WTC11 (cell line): Measurements from ENCODE around the gene GABPB2. TPM values are rescaled to one million over a fixed set of nuclear protein-coding genes. Genes with fewer than 3 reads are reported as not detected.

Experiments
- ATAC-seq: fragments of 200-7000 bp; cut with Tn5 transposase; 2 replicates; pipeline ENCODE4 v1.10.0; 2021; ENCODE audit warnings: mild to moderate bottlenecking, moderate library complexity
- CTCF ChIA-PET: fragments of 300-600 bp; sonication (Branson Sonifier 250); formaldehyde crosslinking; loops from one replicate; lab custom pipeline; 2021; ENCODE audit warnings: antibody characterized with exemption; lab: Charles Lee
- POLR2A ChIA-PET: fragments of 350-600 bp; sonication (Branson Sonifier 250); formaldehyde crosslinking; loops from one replicate; lab custom pipeline; 2021; ENCODE audit warnings: antibody characterized with exemption; lab: Charles Lee
- DNase-seq: peaks from one replicate; pipeline ENCODE4 v3.0.0; 2021; ENCODE audit warnings: low spot score
- H3K27ac Mint-ChIP-seq: 2 replicates; pipeline ENCODE4 v1.8.0; 2021; ENCODE audit warnings: mixed read lengths
- H3K27me3 Mint-ChIP-seq: 2 replicates; pipeline ENCODE4 v1.8.0; 2021; ENCODE audit warnings: low read depth, mild to moderate bottlenecking, moderate library complexity, mixed read lengths
- H3K36me3 Mint-ChIP-seq: 2 replicates; pipeline ENCODE4 v1.8.0; 2021; ENCODE audit warnings: mixed read lengths
- H3K4me1 Mint-ChIP-seq: 2 replicates; pipeline ENCODE4 v1.8.0; 2022; ENCODE audit warnings: mixed read lengths
- H3K4me3 Mint-ChIP-seq: 2 replicates; pipeline ENCODE4 v1.8.0; 2021; ENCODE audit warnings: mild to moderate bottlenecking, moderate library complexity, mixed read lengths
- H3K9me3 Mint-ChIP-seq: 2 replicates; pipeline ENCODE4 v1.8.0; 2021; ENCODE audit warnings: mixed read lengths
- FOXP1 ChIP-seq: sonication (generic); formaldehyde crosslinking; IDR thresholded peaks from 2 replicates; pipeline ENCODE4 v1.8.0; 2022; ENCODE audit warnings: missing genetic modification reagents, mild to moderate bottlenecking, moderate library complexity, borderline replicate concordance
- HMGA2 ChIP-seq: fragments of 250-450 bp; sonication (Bioruptor Pico); IDR thresholded peaks from 2 replicates; pipeline ENCODE4 v1.4.0; 2021; ENCODE audit warnings: mild to moderate bottlenecking, moderate library complexity
- IRF2 ChIP-seq: sonication (generic); formaldehyde crosslinking; IDR thresholded peaks from 2 replicates; pipeline ENCODE4 v1.8.0; 2022; ENCODE audit warnings: low read depth, missing genetic modification reagents, borderline replicate concordance
- JAZF1 ChIP-seq: fragments of 250-450 bp; sonication (Bioruptor Pico); IDR thresholded peaks from 2 replicates; pipeline ENCODE4 v1.9.0; 2021; ENCODE audit warnings: moderate library complexity, mild to moderate bottlenecking, inconsistent platforms
- KAT7 ChIP-seq: sonication (generic); formaldehyde crosslinking; IDR thresholded peaks from 2 replicates; pipeline ENCODE4 v1.8.1; 2023; ENCODE audit warnings: missing genetic modification reagents, mild to moderate bottlenecking, borderline replicate concordance
- NFATC4 ChIP-seq: fragments of 250-450 bp; sonication (Bioruptor Pico); IDR thresholded peaks from 2 replicates; pipeline ENCODE4 v1.9.0; 2021; ENCODE audit warnings: mild to moderate bottlenecking
- NFYB ChIP-seq: sonication (generic); formaldehyde crosslinking; conservative IDR thresholded peaks from 2 replicates; pipeline ENCODE4 v1.8.0; 2022; ENCODE audit warnings: low read depth, missing genetic modification reagents
- NR1H2 ChIP-seq: sonication (generic); formaldehyde crosslinking; IDR thresholded peaks from 2 replicates; pipeline ENCODE4 v1.9.0; 2021; ENCODE audit warnings: mild to moderate bottlenecking, moderate library complexity, missing genetic modification reagents
- NR3C1 ChIP-seq: sonication (generic); formaldehyde crosslinking; conservative IDR thresholded peaks from 2 replicates; pipeline ENCODE4 v1.8.1; 2023; ENCODE audit warnings: low read depth, mild to moderate bottlenecking, missing genetic modification reagents
- SP1 ChIP-seq: sonication (generic); formaldehyde crosslinking; conservative IDR thresholded peaks from 2 replicates; pipeline ENCODE4 v1.8.1; 2022; ENCODE audit warnings: missing genetic modification reagents
- TEAD1 ChIP-seq: sonication (generic); formaldehyde crosslinking; IDR thresholded peaks from 2 replicates; pipeline ENCODE4 v1.8.0; 2022; ENCODE audit warnings: mild to moderate bottlenecking, missing genetic modification reagents
- ZBTB21 ChIP-seq: sonication (generic); formaldehyde crosslinking; IDR thresholded peaks from 2 replicates; pipeline ENCODE4 v1.8.1; 2023; ENCODE audit warnings: mild to moderate bottlenecking, missing genetic modification reagents, borderline replicate concordance
- ZNF232 ChIP-seq: sonication (generic); formaldehyde crosslinking; IDR thresholded peaks from 2 replicates; pipeline ENCODE4 v1.8.0; 2022; ENCODE audit warnings: mild to moderate bottlenecking, missing genetic modification reagents
- ZNF263 ChIP-seq: sonication (generic); formaldehyde crosslinking; IDR thresholded peaks from 2 replicates; pipeline ENCODE4 v1.8.1; 2022; ENCODE audit warnings: low read depth, mild to moderate bottlenecking, moderate library complexity, missing genetic modification reagents
- ZNF671 ChIP-seq: fragments of 250-450 bp; sonication (Bioruptor Pico); IDR thresholded peaks from 2 replicates; pipeline ENCODE4 v1.8.0; 2021; ENCODE audit warnings: mild to moderate bottlenecking
- total RNA-seq: library from RNA; stranded (reverse); gene quantifications from 3 replicates; pipeline ENCODE4 v1.2.3, GENCODE V29; 2021
- TF ChIP-seq, protein P1 (sequence below): sonication (generic); formaldehyde crosslinking; IDR thresholded peaks from 2 replicates; pipeline ENCODE4 v1.8.1; 2023; ENCODE audit warnings: mild to moderate bottlenecking, missing genetic modification reagents, moderate library complexity
- TF ChIP-seq, protein P2 (sequence below): sonication (generic); formaldehyde crosslinking; conservative IDR thresholded peaks from 2 replicates; pipeline ENCODE4 v1.8.1; 2023; ENCODE audit warnings: mild to moderate bottlenecking, low read depth, missing genetic modification reagents, moderate library complexity
- TF ChIP-seq, protein P3 (sequence below): sonication (generic); formaldehyde crosslinking; IDR thresholded peaks from 2 replicates; pipeline ENCODE4 v1.8.1; 2023; ENCODE audit warnings: mild to moderate bottlenecking, missing genetic modification reagents
- TF ChIP-seq, protein P4 (sequence below): sonication (generic); formaldehyde crosslinking; IDR thresholded peaks from 2 replicates; pipeline ENCODE4 v1.8.0; 2022; ENCODE audit warnings: mild to moderate bottlenecking, missing genetic modification reagents
- TF ChIP-seq, protein P5 (sequence below): sonication (generic); formaldehyde crosslinking; IDR thresholded peaks from 2 replicates; pipeline ENCODE4 v1.8.1; 2022; ENCODE audit warnings: mild to moderate bottlenecking, missing genetic modification reagents, moderate library complexity, borderline replicate concordance
- TF ChIP-seq, protein P6 (sequence below): sonication (generic); formaldehyde crosslinking; IDR thresholded peaks from 2 replicates; pipeline ENCODE4 v1.8.1; 2022; ENCODE audit warnings: low read depth, missing genetic modification reagents, borderline replicate concordance

GABPB2 gene
- total RNA-seq, 1 experiment from 2014 or later: 1.7 TPM

DNA sequence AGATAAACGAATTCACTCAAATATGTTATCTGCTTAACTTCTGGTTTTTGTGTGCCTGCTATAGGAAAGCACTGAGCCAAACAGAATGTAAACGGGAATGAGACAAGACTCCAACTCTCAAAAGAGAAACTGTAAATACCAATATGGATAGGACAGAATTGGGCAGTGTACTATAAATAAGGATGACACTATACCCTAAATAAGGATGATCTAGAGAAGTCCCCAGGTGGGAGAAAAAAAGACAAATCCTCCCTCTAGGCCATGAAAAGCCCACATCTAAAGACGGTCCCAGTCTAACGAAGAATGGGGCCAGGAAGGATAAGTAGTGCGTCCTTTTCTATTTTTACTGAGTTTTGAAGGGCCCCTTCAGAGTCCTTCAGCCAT, 1.5 kb upstream of the GABPB2 start (continued):
- TF ChIP-seq ZBTB21 (CRISPR knock-in tag) (no peak), FOXP1 (CRISPR knock-in tag) (no peak), JAZF1 (CRISPR knock-in tag) (no peak), NFATC4 (CRISPR knock-in tag) (no peak)

DNA sequence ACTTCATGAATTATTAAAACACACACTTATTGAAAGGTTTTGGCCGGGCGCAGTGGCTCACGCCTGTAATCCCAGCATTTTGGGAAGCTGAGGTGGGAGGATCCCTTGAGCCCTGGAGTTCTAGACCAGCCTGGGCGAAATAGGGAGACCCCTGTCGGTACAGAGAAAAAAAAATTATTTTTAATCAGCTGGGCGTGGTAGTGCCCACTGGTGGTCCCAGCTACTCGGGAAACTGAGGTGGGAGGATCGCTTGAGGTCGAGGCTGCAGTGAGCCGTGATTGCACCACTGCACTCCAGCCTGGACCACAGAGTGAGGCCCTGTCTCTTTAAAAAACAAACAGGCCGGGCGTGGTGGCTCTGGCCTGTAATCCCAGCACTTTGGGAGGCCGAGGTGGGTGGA, 1.7 kb downstream of the GABPB2 start:
- TF ChIP-seq, protein P1, sequence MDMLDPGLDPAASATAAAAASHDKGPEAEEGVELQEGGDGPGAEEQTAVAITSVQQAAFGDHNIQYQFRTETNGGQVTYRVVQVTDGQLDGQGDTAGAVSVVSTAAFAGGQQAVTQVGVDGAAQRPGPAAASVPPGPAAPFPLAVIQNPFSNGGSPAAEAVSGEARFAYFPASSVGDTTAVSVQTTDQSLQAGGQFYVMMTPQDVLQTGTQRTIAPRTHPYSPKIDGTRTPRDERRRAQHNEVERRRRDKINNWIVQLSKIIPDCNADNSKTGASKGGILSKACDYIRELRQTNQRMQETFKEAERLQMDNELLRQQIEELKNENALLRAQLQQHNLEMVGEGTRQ (CRISPR knock-in tag): no peak
- TF ChIP-seq, protein P2, sequence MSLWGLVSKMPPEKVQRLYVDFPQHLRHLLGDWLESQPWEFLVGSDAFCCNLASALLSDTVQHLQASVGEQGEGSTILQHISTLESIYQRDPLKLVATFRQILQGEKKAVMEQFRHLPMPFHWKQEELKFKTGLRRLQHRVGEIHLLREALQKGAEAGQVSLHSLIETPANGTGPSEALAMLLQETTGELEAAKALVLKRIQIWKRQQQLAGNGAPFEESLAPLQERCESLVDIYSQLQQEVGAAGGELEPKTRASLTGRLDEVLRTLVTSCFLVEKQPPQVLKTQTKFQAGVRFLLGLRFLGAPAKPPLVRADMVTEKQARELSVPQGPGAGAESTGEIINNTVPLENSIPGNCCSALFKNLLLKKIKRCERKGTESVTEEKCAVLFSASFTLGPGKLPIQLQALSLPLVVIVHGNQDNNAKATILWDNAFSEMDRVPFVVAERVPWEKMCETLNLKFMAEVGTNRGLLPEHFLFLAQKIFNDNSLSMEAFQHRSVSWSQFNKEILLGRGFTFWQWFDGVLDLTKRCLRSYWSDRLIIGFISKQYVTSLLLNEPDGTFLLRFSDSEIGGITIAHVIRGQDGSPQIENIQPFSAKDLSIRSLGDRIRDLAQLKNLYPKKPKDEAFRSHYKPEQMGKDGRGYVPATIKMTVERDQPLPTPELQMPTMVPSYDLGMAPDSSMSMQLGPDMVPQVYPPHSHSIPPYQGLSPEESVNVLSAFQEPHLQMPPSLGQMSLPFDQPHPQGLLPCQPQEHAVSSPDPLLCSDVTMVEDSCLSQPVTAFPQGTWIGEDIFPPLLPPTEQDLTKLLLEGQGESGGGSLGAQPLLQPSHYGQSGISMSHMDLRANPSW (CRISPR knock-in tag): no peak
- TF ChIP-seq NR1H2 (CRISPR knock-in tag) (no peak), TEAD1 (CRISPR knock-in tag) (no peak), ZNF232 (CRISPR knock-in tag) (no peak), NR3C1 (CRISPR knock-in tag) (no peak), ZNF671 (no peak), KAT7 (CRISPR knock-in tag) (no peak), SP1 (CRISPR knock-in tag) (no peak), NFYB (CRISPR knock-in tag) (no peak), HMGA2 (CRISPR knock-in tag) (no peak), ZNF263 (CRISPR knock-in tag) (no peak), IRF2 (no peak)
- TF ChIP-seq, protein P3, sequence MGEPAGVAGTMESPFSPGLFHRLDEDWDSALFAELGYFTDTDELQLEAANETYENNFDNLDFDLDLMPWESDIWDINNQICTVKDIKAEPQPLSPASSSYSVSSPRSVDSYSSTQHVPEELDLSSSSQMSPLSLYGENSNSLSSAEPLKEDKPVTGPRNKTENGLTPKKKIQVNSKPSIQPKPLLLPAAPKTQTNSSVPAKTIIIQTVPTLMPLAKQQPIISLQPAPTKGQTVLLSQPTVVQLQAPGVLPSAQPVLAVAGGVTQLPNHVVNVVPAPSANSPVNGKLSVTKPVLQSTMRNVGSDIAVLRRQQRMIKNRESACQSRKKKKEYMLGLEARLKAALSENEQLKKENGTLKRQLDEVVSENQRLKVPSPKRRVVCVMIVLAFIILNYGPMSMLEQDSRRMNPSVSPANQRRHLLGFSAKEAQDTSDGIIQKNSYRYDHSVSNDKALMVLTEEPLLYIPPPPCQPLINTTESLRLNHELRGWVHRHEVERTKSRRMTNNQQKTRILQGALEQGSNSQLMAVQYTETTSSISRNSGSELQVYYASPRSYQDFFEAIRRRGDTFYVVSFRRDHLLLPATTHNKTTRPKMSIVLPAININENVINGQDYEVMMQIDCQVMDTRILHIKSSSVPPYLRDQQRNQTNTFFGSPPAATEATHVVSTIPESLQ (CRISPR knock-in tag): no peak
- TF ChIP-seq, protein P4, sequence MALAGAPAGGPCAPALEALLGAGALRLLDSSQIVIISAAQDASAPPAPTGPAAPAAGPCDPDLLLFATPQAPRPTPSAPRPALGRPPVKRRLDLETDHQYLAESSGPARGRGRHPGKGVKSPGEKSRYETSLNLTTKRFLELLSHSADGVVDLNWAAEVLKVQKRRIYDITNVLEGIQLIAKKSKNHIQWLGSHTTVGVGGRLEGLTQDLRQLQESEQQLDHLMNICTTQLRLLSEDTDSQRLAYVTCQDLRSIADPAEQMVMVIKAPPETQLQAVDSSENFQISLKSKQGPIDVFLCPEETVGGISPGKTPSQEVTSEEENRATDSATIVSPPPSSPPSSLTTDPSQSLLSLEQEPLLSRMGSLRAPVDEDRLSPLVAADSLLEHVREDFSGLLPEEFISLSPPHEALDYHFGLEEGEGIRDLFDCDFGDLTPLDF (CRISPR knock-in tag): no peak
- TF ChIP-seq, protein P5, sequence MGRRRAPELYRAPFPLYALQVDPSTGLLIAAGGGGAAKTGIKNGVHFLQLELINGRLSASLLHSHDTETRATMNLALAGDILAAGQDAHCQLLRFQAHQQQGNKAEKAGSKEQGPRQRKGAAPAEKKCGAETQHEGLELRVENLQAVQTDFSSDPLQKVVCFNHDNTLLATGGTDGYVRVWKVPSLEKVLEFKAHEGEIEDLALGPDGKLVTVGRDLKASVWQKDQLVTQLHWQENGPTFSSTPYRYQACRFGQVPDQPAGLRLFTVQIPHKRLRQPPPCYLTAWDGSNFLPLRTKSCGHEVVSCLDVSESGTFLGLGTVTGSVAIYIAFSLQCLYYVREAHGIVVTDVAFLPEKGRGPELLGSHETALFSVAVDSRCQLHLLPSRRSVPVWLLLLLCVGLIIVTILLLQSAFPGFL (CRISPR knock-in tag): no peak
- TF ChIP-seq, protein P6, sequence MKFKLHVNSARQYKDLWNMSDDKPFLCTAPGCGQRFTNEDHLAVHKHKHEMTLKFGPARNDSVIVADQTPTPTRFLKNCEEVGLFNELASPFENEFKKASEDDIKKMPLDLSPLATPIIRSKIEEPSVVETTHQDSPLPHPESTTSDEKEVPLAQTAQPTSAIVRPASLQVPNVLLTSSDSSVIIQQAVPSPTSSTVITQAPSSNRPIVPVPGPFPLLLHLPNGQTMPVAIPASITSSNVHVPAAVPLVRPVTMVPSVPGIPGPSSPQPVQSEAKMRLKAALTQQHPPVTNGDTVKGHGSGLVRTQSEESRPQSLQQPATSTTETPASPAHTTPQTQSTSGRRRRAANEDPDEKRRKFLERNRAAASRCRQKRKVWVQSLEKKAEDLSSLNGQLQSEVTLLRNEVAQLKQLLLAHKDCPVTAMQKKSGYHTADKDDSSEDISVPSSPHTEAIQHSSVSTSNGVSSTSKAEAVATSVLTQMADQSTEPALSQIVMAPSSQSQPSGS: no peak
- no peak overlapping the region for H3K4me3 Mint-ChIP-seq
- POLR2A ChIA-PET: interaction anchor here (0.6 to 1.6 kb wide), 4 partner anchors 10 to 76 kb away, joined by 3 to 13 read pairs (median 4); partner anchors contain the start of genes C1orf56, CDC42SE1 and MLLT11
- H3K4me1 Mint-ChIP-seq: peaks cover 10% of the 10 kb centered on the region
- peaks cover under 1% of the 10 kb centered on the region; the same call in 1 of the 2 replicates for H3K36me3 Mint-ChIP-seq
- no peaks in the 10 kb centered on the region for H3K9me3 Mint-ChIP-seq
- no peaks in the 10 kb centered on the region for H3K27me3 Mint-ChIP-seq
- CTCF ChIA-PET: interaction anchor here (0.5 to 3.0 kb wide), 18 partner anchors 12 to 179 kb away, joined by 3 to 39 read pairs (median 8); partner anchors contain the start of genes C1orf56, CDC42SE1, MINDY1 and MLLT11
- peak; percentile 16 for DNase-seq
- ATAC-seq: 0 out of 2 replicates have a peak, but pooled peaks have one; percentile 3
- H3K27ac Mint-ChIP-seq: peak overlapping the region; percentile 90; the same call in 1 of the 2 replicates
